IMR-90 (cell line): ENCODE results near the gene METRNL. TPM values are rescaled to one million over a fixed set of nuclear protein-coding genes. Genes with fewer than 3 reads are reported as not detected.

Source experiments
- ATAC-seq: fragments of 200-7000 bp; cut with Tn5 transposase; 2 replicates; pipeline ENCODE4 v1.9.1; 2020; ENCODE audit warnings: low read depth, mild to moderate bottlenecking, moderate library complexity
- BruUV-seq: library from RNA; stranded (reverse); fragments of 400-500 nt; replicated peaks from 2 replicates; lab custom pipeline; 2021; lab: Mats Ljungman, UMichigan
- CTCF ChIA-PET: fragments of 300-600 bp; formaldehyde crosslinking; extraction: SDS; loops from one replicate; lab custom pipeline; 2021; ENCODE audit warnings: antibody characterized with exemption; lab: Yijun Ruan, JAX
- POLR2A ChIA-PET: fragments of 300-600 bp; sonication (Branson Sonifier 250); formaldehyde crosslinking; loops from one replicate; lab custom pipeline; 2022; ENCODE audit warnings: antibody characterized with exemption; ENCODE audit not compliant: unreplicated experiment; lab: Charles Lee
- DNase-seq: peaks from one replicate; pipeline ENCODE4 v3.0.0; 2013
- H2AFZ ChIP-seq: replicated peaks from 2 replicates; pipeline ENCODE3; 2013; ENCODE audit warnings: low read length, mild to moderate bottlenecking; ENCODE audit not compliant: poor library complexity
- H2AK5ac ChIP-seq: 2 replicates; pipeline ENCODE4 v1.6.1; 2013; ENCODE audit warnings: low read depth, low read length, inconsistent platforms
- H2AK9ac ChIP-seq: replicated peaks from 2 replicates; pipeline ENCODE3; 2013; ENCODE audit warnings: mild to moderate bottlenecking, low read depth, low read length, moderate library complexity; ENCODE audit not compliant: poor library complexity
- H2BK120ac ChIP-seq: 2 replicates; pipeline ENCODE4 v1.6.1; 2013; ENCODE audit warnings: low read depth, low read length, inconsistent platforms
- H2BK15ac ChIP-seq: 3 replicates; pipeline ENCODE4 v1.6.1; 2013; ENCODE audit warnings: low read depth, low read length, inconsistent platforms
- H2BK20ac ChIP-seq: 2 replicates; pipeline ENCODE4 v1.6.1; 2013; ENCODE audit warnings: low read depth, mild to moderate bottlenecking, inconsistent platforms, low read length, moderate library complexity
- H2BK5ac ChIP-seq: 2 replicates; pipeline ENCODE4 v1.6.1; 2013; ENCODE audit warnings: mild to moderate bottlenecking, low read depth, low read length, inconsistent platforms; ENCODE audit not compliant: poor library complexity, severe bottlenecking
- H3K14ac ChIP-seq: replicated peaks from 2 replicates; pipeline ENCODE4 v1.6.1; 2013; ENCODE audit warnings: low read depth, low read length, inconsistent platforms
- H3K18ac ChIP-seq: 2 replicates; pipeline ENCODE4 v1.6.1; 2013; ENCODE audit warnings: low read depth, low read length, control low read depth
- H3K23ac ChIP-seq: 2 replicates; pipeline ENCODE4 v1.6.1; 2013; ENCODE audit warnings: low read depth, low read length, inconsistent platforms
- H3K27ac ChIP-seq: 2 replicates; pipeline ENCODE4 v1.5.1; 2013; ENCODE audit warnings: mild to moderate bottlenecking, control low read depth, low read length; ENCODE audit not compliant: insufficient read depth
- H3K27me3 ChIP-seq: 2 replicates; pipeline ENCODE4 v1.6.1; 2013; ENCODE audit warnings: low read length; ENCODE audit not compliant: control insufficient read depth, insufficient read depth
- H3K36me3 ChIP-seq: 2 replicates; pipeline ENCODE4 v1.6.1; 2013; ENCODE audit warnings: low read length, mixed read lengths; ENCODE audit not compliant: control insufficient read depth, insufficient read depth
- H3K4ac ChIP-seq: 2 replicates; pipeline ENCODE4 v1.6.1; 2013; ENCODE audit warnings: low read depth, low read length, inconsistent platforms
- H3K4me1 ChIP-seq: 2 replicates; pipeline ENCODE4 v1.6.1; 2013; ENCODE audit warnings: low read length, mixed read lengths; ENCODE audit not compliant: control insufficient read depth, insufficient read depth
- H3K4me2 ChIP-seq: 2 replicates; pipeline ENCODE4 v1.6.1; 2013; ENCODE audit warnings: low read depth, mild to moderate bottlenecking, control low read depth, low read length, moderate library complexity
- H3K4me3 ChIP-seq: 2 replicates; pipeline ENCODE4 v1.5.1; 2013; ENCODE audit warnings: low read depth, mild to moderate bottlenecking, control low read depth, low read length, moderate library complexity; ENCODE audit not compliant: insufficient read depth
- H3K56ac ChIP-seq: 2 replicates; pipeline ENCODE4 v1.6.1; 2013; ENCODE audit warnings: low read length, inconsistent platforms; ENCODE audit not compliant: insufficient read depth; ENCODE audit errors: extremely low read depth
- H3K79me1 ChIP-seq, 2 experiments: 2 replicates each; pipeline ENCODE4 v1.6.1; 2013; ENCODE audit warnings: low read length in 2 of 2, inconsistent platforms in 1 of 2, low read depth in 1 of 2
- H3K9ac ChIP-seq: 2 replicates; pipeline ENCODE4 v1.6.1; 2013; ENCODE audit warnings: low read depth, low read length, control low read depth
- H3K9me1 ChIP-seq: 2 replicates; pipeline ENCODE4 v1.6.1; 2013; ENCODE audit warnings: low read length, inconsistent platforms; ENCODE audit not compliant: insufficient read depth
- H3K9me3 ChIP-seq: 2 replicates; pipeline ENCODE4 v1.6.1; 2013; ENCODE audit warnings: low read length; ENCODE audit not compliant: control insufficient read depth, insufficient read depth
- H4K20me1 ChIP-seq: 2 replicates; pipeline ENCODE4 v1.6.1; 2013; ENCODE audit warnings: low read length, inconsistent platforms; ENCODE audit not compliant: insufficient read depth
- H4K5ac ChIP-seq: 2 replicates; pipeline ENCODE4 v1.6.1; 2013; ENCODE audit warnings: mild to moderate bottlenecking, low read depth, low read length, control low read depth
- H4K8ac ChIP-seq, 2 experiments: 2 replicates each; pipeline ENCODE4 v1.6.1; 2013; ENCODE audit warnings: low read depth in 2 of 2, low read length in 2 of 2, control low read depth in 1 of 2, inconsistent platforms in 1 of 2
- H4K91ac ChIP-seq: 2 replicates; pipeline ENCODE4 v1.6.1; 2013; ENCODE audit warnings: low read depth, low read length, inconsistent platforms; ENCODE audit not compliant: insufficient read depth
- CHD1 ChIP-seq: IDR thresholded peaks from 2 replicates; pipeline ENCODE4 v1.6.1; 2012; ENCODE audit warnings: low read depth, low read length, improper control_type of control experiment
- MAFK ChIP-seq: IDR thresholded peaks from 2 replicates; pipeline ENCODE4 v1.6.1; 2012; ENCODE audit warnings: low read depth, low read length, improper control_type of control experiment
- MAZ ChIP-seq: IDR thresholded peaks from 2 replicates; pipeline ENCODE4 v1.6.1; 2012; ENCODE audit warnings: low read depth, mild to moderate bottlenecking, low read length, improper control_type of control experiment, moderate library complexity, borderline replicate concordance
- MXI1 ChIP-seq: IDR thresholded peaks from 2 replicates; pipeline ENCODE4 v1.6.1; 2012; ENCODE audit warnings: low read depth, mild to moderate bottlenecking, low read length, moderate library complexity, borderline replicate concordance
- NFE2L2 ChIP-seq: fragments of 150-350 bp; IDR thresholded peaks from 2 replicates; pipeline ENCODE4 v1.6.1; 2016; ENCODE audit warnings: low read depth, mild to moderate bottlenecking, low read length
- RFX5 ChIP-seq: IDR thresholded peaks from 2 replicates; pipeline ENCODE4 v1.8.0; 2012; ENCODE audit warnings: low read depth, mild to moderate bottlenecking, low read length, moderate library complexity
- WGBS, 2 experiments: methylation state at CpG; one replicate each; pipeline versions ENCODE4 v1.1.5 to v1.1.7; 2013; ENCODE audit warnings: missing lambda C conversion rate in 2 of 2; ENCODE audit not compliant: insufficient read length in 1 of 2; ENCODE audit errors: extremely low coverage in 2 of 2; 5-methylcytosine and 5-hydroxymethylcytosine counted together
- dilution Hi-C: fragments of 300-500 bp; cut with HindIII; formaldehyde crosslinking; loops from one replicate; pipeline ENCODE4 v1.14.3; 2018; ENCODE audit warnings: low sequenced_read_pairs; ENCODE audit not compliant: unreplicated experiment
- in situ Hi-C: fragments of 300-500 bp; cut with MboI; formaldehyde crosslinking; loops from 3 replicates; pipeline ENCODE4 v1.14.3; 2019; ENCODE audit warnings: low sequenced_read_pairs, inconsistent platforms, mixed read lengths
- intact Hi-C: fragments of 100-400 bp; cut with micrococcal nuclease; formaldehyde crosslinking; loops from 2 replicates; pipeline ENCODE4 v1.10.0; 2022
- polyA plus RNA-seq, 3 experiments: library from polyadenylated mRNA; depleted of rRNA; stranded (reverse); fragments of >200 nt; gene quantifications; 2 replicates each; pipeline ENCODE4 v1.2.3, GENCODE V29; 2012; ENCODE audit warnings: low replicate concordance in 1 of 3
- total RNA-seq: library from RNA; depleted of rRNA; stranded (reverse); fragments of >200 nt; gene quantifications from 2 replicates; pipeline ENCODE4 v1.2.3, GENCODE V29; 2012
- TF ChIP-seq, protein P1 (sequence below): conservative IDR thresholded peaks from 2 replicates; pipeline ENCODE4 v1.5.1; 2012; ENCODE audit warnings: mild to moderate bottlenecking, low read depth, low read length, improper control_type of control experiment
- TF ChIP-seq, protein P2 (sequence below): fragments of 150-350 bp; IDR thresholded peaks from 2 replicates; pipeline ENCODE4 v1.6.1; 2016; ENCODE audit warnings: low read depth, mild to moderate bottlenecking, low read length, moderate library complexity, borderline replicate concordance

METRNL gene
- total and polyA plus RNA-seq, 2 of the 4 experiments (the other 2 are of a cell fraction): 17.9 to 48.2 TPM

DNA sequence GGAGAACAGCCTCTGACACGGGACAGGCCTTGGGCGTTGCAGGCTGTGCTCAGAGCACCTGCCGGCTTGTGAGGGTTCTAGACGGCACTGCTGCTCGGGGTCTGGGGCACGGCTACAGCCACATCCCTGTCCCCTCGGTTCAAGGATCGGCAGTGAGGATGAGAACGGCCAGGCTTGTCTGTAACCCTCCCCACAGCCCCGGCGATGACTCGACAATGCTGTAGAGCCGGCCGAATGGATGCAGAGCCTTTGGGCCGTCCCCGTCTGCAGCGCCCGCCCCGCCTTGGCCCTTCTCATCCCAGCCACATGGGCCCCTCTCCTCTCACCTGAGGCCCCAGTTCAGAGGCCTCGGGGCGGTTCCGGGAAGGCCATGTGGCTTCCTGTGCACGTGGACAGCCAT lies 49.0 kb upstream of the METRNL start:
- no TSS peak for BruUV-seq
- Histone ChIP-seq H3K36me3 (peaks cover 7% of the 10 kb centered on the region), H3K18ac (no peak overlapping the region), H4K20me1 (no peaks in the 10 kb centered on the region), H3K27ac (no peak overlapping the region), H2BK15ac (no peak overlapping the region), H4K8ac (no peak overlapping the region), H3K4me2 (no peak overlapping the region), H2AFZ (no peak overlapping the region), H2BK5ac (no peak overlapping the region), H2BK120ac (no peak overlapping the region), H2BK20ac (no peak overlapping the region), H3K14ac (no peak overlapping the region), H3K4ac (no peak overlapping the region), H3K4me1 (no peaks in the 10 kb centered on the region), H3K9me1 (no peaks in the 10 kb centered on the region), H3K27me3 (no peaks in the 10 kb centered on the region), H4K91ac (no peak overlapping the region), H3K79me1 (peaks cover 0 to 3% of the 10 kb centered on the region in 2 experiments; a peak in 1 of 4 replicates), H3K4me3 (no peak overlapping the region), H3K56ac (no peak overlapping the region), H4K5ac (no peak overlapping the region), H3K9me3 (no peaks in the 10 kb centered on the region), H3K23ac (no peak overlapping the region), H2AK9ac (no peak overlapping the region), H3K9ac (no peak overlapping the region), H2AK5ac (no peak overlapping the region)
- dilution Hi-C loops (no loop called here), intact Hi-C loops (no loop called here), in situ Hi-C loops (no loop called here)
- DNase-seq (no peak), ATAC-seq (no peak)
- CTCF ChIA-PET: no interaction called here
- WGBS, 2 experiments: 93% methylated on average over 18 of the region's 23 CpGs; no CpG with 5 or more reads in 1 of the 2 experiments
- TF ChIP-seq MAZ: no peak
- no peak for TF ChIP-seq MAFK
- TF ChIP-seq, protein P1, sequence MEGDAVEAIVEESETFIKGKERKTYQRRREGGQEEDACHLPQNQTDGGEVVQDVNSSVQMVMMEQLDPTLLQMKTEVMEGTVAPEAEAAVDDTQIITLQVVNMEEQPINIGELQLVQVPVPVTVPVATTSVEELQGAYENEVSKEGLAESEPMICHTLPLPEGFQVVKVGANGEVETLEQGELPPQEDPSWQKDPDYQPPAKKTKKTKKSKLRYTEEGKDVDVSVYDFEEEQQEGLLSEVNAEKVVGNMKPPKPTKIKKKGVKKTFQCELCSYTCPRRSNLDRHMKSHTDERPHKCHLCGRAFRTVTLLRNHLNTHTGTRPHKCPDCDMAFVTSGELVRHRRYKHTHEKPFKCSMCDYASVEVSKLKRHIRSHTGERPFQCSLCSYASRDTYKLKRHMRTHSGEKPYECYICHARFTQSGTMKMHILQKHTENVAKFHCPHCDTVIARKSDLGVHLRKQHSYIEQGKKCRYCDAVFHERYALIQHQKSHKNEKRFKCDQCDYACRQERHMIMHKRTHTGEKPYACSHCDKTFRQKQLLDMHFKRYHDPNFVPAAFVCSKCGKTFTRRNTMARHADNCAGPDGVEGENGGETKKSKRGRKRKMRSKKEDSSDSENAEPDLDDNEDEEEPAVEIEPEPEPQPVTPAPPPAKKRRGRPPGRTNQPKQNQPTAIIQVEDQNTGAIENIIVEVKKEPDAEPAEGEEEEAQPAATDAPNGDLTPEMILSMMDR: no peak
- no peak for TF ChIP-seq RFX5
- TF ChIP-seq CHD1: no peak
- no peak for TF ChIP-seq MXI1
- TF ChIP-seq, protein P2, sequence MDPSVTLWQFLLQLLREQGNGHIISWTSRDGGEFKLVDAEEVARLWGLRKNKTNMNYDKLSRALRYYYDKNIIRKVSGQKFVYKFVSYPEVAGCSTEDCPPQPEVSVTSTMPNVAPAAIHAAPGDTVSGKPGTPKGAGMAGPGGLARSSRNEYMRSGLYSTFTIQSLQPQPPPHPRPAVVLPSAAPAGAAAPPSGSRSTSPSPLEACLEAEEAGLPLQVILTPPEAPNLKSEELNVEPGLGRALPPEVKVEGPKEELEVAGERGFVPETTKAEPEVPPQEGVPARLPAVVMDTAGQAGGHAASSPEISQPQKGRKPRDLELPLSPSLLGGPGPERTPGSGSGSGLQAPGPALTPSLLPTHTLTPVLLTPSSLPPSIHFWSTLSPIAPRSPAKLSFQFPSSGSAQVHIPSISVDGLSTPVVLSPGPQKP: no peak
- no peak for TF ChIP-seq NFE2L2
- POLR2A ChIA-PET: no interaction called here
